H9 (cell line): ENCODE results near the gene TCF7L1. TPM values are rescaled to one million over a fixed set of nuclear protein-coding genes. Genes with fewer than 3 reads are reported as not detected.
A peak's percentile ranks its signal among the peaks of the same experiment; 100 is the strongest.

Experiments used
- DNase-seq: peaks from one replicate; pipeline ENCODE4 v3.0.0-alpha.2; 2017
- H2AFZ ChIP-seq: one replicate; pipeline ENCODE4 v1.6.1; 2013; ENCODE audit warnings: mild to moderate bottlenecking, low read length, control low read depth, moderate library complexity
- H2AK5ac ChIP-seq: 2 replicates; pipeline ENCODE4 v1.6.1; 2013; ENCODE audit warnings: low read length, control low read depth, mixed read lengths; ENCODE audit not compliant: insufficient read length
- H2BK120ac ChIP-seq: one replicate; pipeline ENCODE4 v1.6.1; 2013; ENCODE audit warnings: low read depth, mild to moderate bottlenecking, low read length, control low read depth, inconsistent platforms; ENCODE audit not compliant: poor library complexity, severe bottlenecking
- H2BK12ac ChIP-seq: 2 replicates; pipeline ENCODE4 v1.6.1; 2013; ENCODE audit warnings: low read length, control low read depth, mixed read lengths, low read depth; ENCODE audit not compliant: insufficient read length
- H2BK15ac ChIP-seq: 2 replicates; pipeline ENCODE4 v1.6.1; 2013; ENCODE audit warnings: low read depth, low read length, control low read depth
- H2BK20ac ChIP-seq: one replicate; pipeline ENCODE4 v1.6.1; 2013; ENCODE audit warnings: low read depth, mild to moderate bottlenecking, low read length, control low read depth, inconsistent platforms; ENCODE audit not compliant: poor library complexity, severe bottlenecking
- H2BK5ac ChIP-seq: 2 replicates; pipeline ENCODE4 v1.6.1; 2013; ENCODE audit warnings: low read length, control low read depth, mixed read lengths; ENCODE audit not compliant: insufficient read length
- H3K14ac ChIP-seq: 2 replicates; pipeline ENCODE4 v1.6.1; 2013; ENCODE audit warnings: low read length, control low read depth; ENCODE audit not compliant: insufficient read depth
- H3K18ac ChIP-seq: 2 replicates; pipeline ENCODE4 v1.6.1; 2013; ENCODE audit warnings: low read depth, mild to moderate bottlenecking, mixed read lengths, low read length, control low read depth; ENCODE audit not compliant: insufficient read length
- H3K23ac ChIP-seq: 2 replicates; pipeline ENCODE4 v1.6.1; 2013; ENCODE audit warnings: low read length, control low read depth, mixed read lengths, low read depth; ENCODE audit not compliant: insufficient read length
- H3K23me2 ChIP-seq: 2 replicates; pipeline ENCODE4 v1.6.1; 2013; ENCODE audit warnings: low read depth, mild to moderate bottlenecking, mixed read lengths, low read length, control low read depth; ENCODE audit not compliant: insufficient read length, poor library complexity, severe bottlenecking
- H3K27ac ChIP-seq: 2 replicates; pipeline ENCODE4 v1.5.1; 2013; ENCODE audit warnings: low read length, control low read depth, mixed read lengths, low read depth; ENCODE audit not compliant: insufficient read length
- H3K27me3 ChIP-seq: 2 replicates; pipeline ENCODE4 v1.6.1; 2013; ENCODE audit warnings: low read length, control low read depth, inconsistent platforms; ENCODE audit not compliant: insufficient read depth
- H3K4ac ChIP-seq: 2 replicates; pipeline ENCODE4 v1.6.1; 2013; ENCODE audit warnings: low read depth, mild to moderate bottlenecking, control low read depth, inconsistent platforms, low read length, moderate library complexity
- H3K4me1 ChIP-seq: 2 replicates; pipeline ENCODE4 v1.6.1; 2013; ENCODE audit warnings: low read length, control low read depth, inconsistent platforms; ENCODE audit not compliant: insufficient read depth
- H3K4me2 ChIP-seq: 2 replicates; pipeline ENCODE4 v1.6.1; 2013; ENCODE audit warnings: low read length, control low read depth, mixed read lengths; ENCODE audit not compliant: insufficient read length, insufficient read depth
- H3K56ac ChIP-seq: 2 replicates; pipeline ENCODE4 v1.6.1; 2013; ENCODE audit warnings: low read depth, mild to moderate bottlenecking, mixed read lengths, low read length, control low read depth; ENCODE audit not compliant: insufficient read length
- H3K79me1 ChIP-seq: 2 replicates; pipeline ENCODE4 v1.6.1; 2013; ENCODE audit warnings: low read depth, mild to moderate bottlenecking, moderate library complexity, low read length, control low read depth, inconsistent platforms; ENCODE audit not compliant: insufficient read depth, poor library complexity, severe bottlenecking
- H3K79me2 ChIP-seq: 2 replicates; pipeline ENCODE4 v1.6.1; 2013; ENCODE audit warnings: low read length, control low read depth, inconsistent platforms; ENCODE audit not compliant: insufficient read depth
- H3K9ac ChIP-seq: 2 replicates; pipeline ENCODE4 v1.6.1; 2013; ENCODE audit warnings: low read length, control low read depth, mixed read lengths; ENCODE audit not compliant: insufficient read length; ENCODE audit errors: extremely low read depth
- H3K9me3 ChIP-seq: one replicate; pipeline ENCODE4 v1.6.1; 2013; ENCODE audit warnings: low read depth, low read length, inconsistent platforms; ENCODE audit not compliant: control insufficient read depth
- H3T11ph ChIP-seq: one replicate; pipeline ENCODE4 v1.6.1; 2013; ENCODE audit warnings: mild to moderate bottlenecking, low read length, control low read depth, inconsistent platforms
- H4K20me1 ChIP-seq: one replicate; pipeline ENCODE4 v1.6.1; 2013; ENCODE audit not compliant: control insufficient read depth, insufficient read length, insufficient read depth
- H4K5ac ChIP-seq: 2 replicates; pipeline ENCODE4 v1.6.1; 2013; ENCODE audit warnings: low read depth, mild to moderate bottlenecking, mixed read lengths, low read length, control low read depth; ENCODE audit not compliant: insufficient read length
- H4K8ac ChIP-seq: replicated peaks from 2 replicates; pipeline ENCODE4 v1.6.1; 2013; ENCODE audit warnings: low read length, control low read depth, mixed read lengths, low read depth; ENCODE audit not compliant: insufficient read length
- H4K91ac ChIP-seq: 2 replicates; pipeline ENCODE4 v1.6.1; 2013; ENCODE audit warnings: low read depth, mild to moderate bottlenecking, moderate library complexity, mixed read lengths, low read length, control low read depth; ENCODE audit not compliant: insufficient read length
- H3K27ac Mint-ChIP-seq, 3 experiments: 2 replicates in 2 of 3; 3 replicates in 1 of 3; pipeline ENCODE4 v1.8.0; 2020 to 2021; ENCODE audit warnings: mixed read lengths in 3 of 3, mild to moderate bottlenecking in 1 of 3, moderate library complexity in 1 of 3
- H3K27me3 Mint-ChIP-seq: 2 replicates; pipeline ENCODE4 v1.8.0; 2021; ENCODE audit warnings: low read depth, mild to moderate bottlenecking, moderate library complexity, mixed read lengths
- H3K36me3 Mint-ChIP-seq, 3 experiments: 2 replicates in 2 of 3; 3 replicates in 1 of 3; pipeline ENCODE4 v1.8.0; 2020 to 2021; ENCODE audit warnings: low read depth in 3 of 3, mixed read lengths in 3 of 3; ENCODE audit not compliant: insufficient read depth in 1 of 3
- H3K4me1 Mint-ChIP-seq, 2 experiments: 2 replicates each; pipeline ENCODE4 v1.8.0; 2020; ENCODE audit warnings: mixed read lengths in 2 of 2
- H3K4me3 Mint-ChIP-seq, 2 experiments: 2 replicates in 1 of 2; 3 replicates in 1 of 2; pipeline ENCODE4 v1.8.0; 2020 to 2021; ENCODE audit warnings: mild to moderate bottlenecking in 2 of 2, mixed read lengths in 2 of 2, moderate library complexity in 1 of 2
- H3K9me3 Mint-ChIP-seq, 2 experiments: 2 replicates in 1 of 2; 3 replicates in 1 of 2; pipeline ENCODE4 v1.8.0; 2020; ENCODE audit warnings: mild to moderate bottlenecking in 2 of 2, mixed read lengths in 2 of 2, moderate library complexity in 1 of 2
- CTCF ChIP-seq: fragments of 200-600 bp; sonication (generic); conservative IDR thresholded peaks from 3 replicates; pipeline ENCODE4 v1.8.0; 2021; ENCODE audit warnings: antibody characterized with exemption, mild to moderate bottlenecking
- WGBS: extraction: QIAGEN DNeasy Blood & Tissue Kit; methylation state at CpG from one replicate; pipeline ENCODE4 v1.1.7; 2013; ENCODE audit warnings: missing lambda C conversion rate, low lambda C conversion rate, mixed read lengths; ENCODE audit not compliant: insufficient read length; ENCODE audit errors: extremely low coverage; 5-methylcytosine and 5-hydroxymethylcytosine counted together
- total RNA-seq: library from RNA; stranded (reverse); gene quantifications from 2 replicates; pipeline ENCODE4 v1.2.1, GENCODE V29; 2021

TCF7L1 gene
- total RNA-seq, 1 experiment from 2014 or later = 112 TPM

DNA sequence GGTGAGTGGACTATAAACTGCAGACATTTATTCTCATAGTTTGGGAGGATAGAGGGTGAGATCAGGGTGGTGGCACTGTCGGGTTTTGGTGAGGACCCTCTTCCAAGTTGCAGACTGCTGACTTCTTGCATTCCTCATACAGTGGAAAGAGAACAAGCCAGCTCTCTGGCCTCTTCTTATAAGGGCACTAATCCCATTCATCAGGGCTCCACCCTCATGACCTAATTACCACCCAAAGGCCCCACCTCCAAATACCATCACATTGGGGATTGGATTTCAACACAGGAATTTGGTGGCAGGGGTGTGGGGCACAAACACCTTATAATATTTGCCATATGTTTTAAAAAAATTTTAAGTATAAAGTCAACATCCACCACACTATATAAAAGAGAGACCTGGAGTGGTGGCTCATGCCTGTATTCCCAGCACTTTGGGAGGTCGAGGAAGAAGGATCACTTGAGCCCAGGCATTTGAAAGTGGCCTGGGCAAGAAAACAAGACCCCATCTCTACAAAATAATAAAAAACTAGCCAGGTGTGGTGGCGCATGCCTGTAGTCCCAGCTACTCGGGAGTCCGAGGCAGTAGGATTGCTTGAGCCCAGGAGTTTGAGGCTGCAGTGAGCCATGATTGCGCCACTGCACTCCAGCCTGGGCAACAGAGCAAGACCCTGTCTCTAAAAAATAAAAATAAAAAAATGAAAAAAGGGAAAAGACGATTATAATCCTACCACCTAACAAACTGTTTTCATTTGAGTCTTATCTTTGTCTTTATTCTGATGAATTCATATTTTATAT is 44.0 kb downstream of the TCF7L1 start:
- Histone ChIP-seq H3K4ac (no peak overlapping the region), H3K23me2 (no peaks in the 10 kb centered on the region), H3K4me2 (no peak overlapping the region), H3K27me3 (no peaks in the 10 kb centered on the region), H4K8ac (no peak overlapping the region), H3K27ac (no peak overlapping the region), H3K56ac (no peak overlapping the region), H3K79me1 (peaks cover 5% of the 10 kb centered on the region), H3K9me3 (no peaks in the 10 kb centered on the region), H2BK12ac (no peak overlapping the region), H4K20me1 (no peaks in the 10 kb centered on the region), H3K4me1 (peaks cover 37% of the 10 kb centered on the region; the same call in 1 of the 2 replicates), H3K14ac (no peak overlapping the region), H2BK15ac (no peak overlapping the region), H3K18ac (no peak overlapping the region), H4K5ac (no peak overlapping the region), H2BK120ac (no peak overlapping the region), H3T11ph (no peak overlapping the region), H3K79me2 (peaks cover 23% of the 10 kb centered on the region; the same call in 1 of the 2 replicates), H2BK20ac (no peak overlapping the region), H2AK5ac (no peak overlapping the region), H2BK5ac (no peak overlapping the region), H4K91ac (no peak overlapping the region), H3K9ac (no peak overlapping the region), H3K23ac (no peak overlapping the region), H2AFZ (no peak overlapping the region)
- DNase-seq = no peak
- WGBS = no CpG with 5 or more reads among the region's 7 CpGs
- Mint-ChIP-seq H3K4me3 (no peak overlapping the region), H3K36me3 (peaks cover 19 to 30% (median 19%) of the 10 kb centered on the region in 3 experiments; a peak in 6 of 7 replicates), H3K27me3 (no peaks in the 10 kb centered on the region), H3K9me3 (no peaks in the 10 kb centered on the region; a peak in 1 of 5 replicates), H3K4me1 (peaks cover 79 to 90% of the 10 kb centered on the region in 2 experiments), H3K27ac (peak overlapping the region in 2 of 3 experiments; percentile 12 to 97; a peak in 1 of 7 replicates)
- TF ChIP-seq CTCF = no peak
